GM21423 (cell line): ENCODE data around the gene HHAT.

Source experiments
- ATAC-seq: cut with Tn5 transposase; IDR thresholded peaks from one replicate; pipeline ENCODE4 v1.9.1; 2021; ENCODE audit warnings: mild to moderate bottlenecking, moderate library complexity; ENCODE audit not compliant: unreplicated experiment

Gene HHAT

DNA sequence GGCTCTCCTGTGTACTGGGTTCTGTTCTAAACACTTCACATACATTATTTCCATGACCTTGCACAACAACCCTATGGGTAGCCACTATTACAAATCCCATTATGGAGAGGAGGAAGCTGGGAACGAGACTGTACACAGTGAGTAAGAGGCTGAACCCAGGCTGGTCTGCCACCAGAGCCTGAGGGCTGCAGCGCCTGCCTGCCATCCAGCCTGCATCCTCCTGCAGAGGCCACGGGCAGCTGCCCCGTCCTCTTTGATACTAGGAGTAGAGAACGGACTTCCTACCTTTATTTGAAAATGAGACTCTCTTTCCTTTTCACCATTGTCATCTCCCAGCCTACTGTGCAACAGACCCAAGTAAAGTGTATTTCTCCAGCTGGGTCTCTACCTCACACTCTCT lies 370.0 kb downstream of the HHAT start:
- no peak for ATAC-seq

DNA sequence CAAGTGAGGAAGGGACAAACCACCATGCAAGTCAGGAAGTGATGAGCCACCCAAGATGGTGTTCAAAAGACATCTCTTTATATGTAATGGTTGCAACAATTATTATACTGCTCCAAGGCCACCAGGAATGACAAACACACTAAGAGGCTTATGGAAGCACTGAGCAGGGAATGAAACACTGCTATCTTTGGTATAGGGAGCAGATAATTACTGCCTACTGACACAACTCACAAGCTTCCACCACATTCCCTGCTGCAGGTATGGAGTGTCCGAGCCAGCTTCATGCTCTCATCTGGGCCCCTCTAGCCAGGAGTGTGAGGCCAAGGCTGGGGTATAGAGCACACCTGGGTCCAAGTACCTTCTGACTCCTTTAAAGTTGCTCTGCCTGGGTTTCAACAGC lies 371.4 kb downstream of the HHAT start:
- ATAC-seq = no peak

DNA sequence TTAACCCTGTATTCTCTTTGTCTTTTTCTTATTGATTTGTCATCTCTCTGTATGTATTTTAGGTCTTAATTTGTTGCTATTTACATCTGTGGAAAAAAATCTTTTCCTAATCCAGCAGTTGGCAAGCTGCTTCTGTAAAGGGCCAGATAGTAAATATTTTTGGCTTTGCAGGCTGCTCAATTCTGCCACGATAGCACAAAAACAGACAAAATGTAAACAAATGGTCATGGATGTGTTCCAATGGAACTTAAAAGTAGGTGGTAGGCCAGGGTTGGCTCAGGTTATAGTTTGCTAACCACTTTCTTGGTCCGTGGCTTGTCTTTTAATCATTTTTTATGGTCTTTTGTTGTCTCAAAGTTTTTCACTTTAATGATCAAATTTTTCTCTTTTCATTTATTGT lies 371.8 kb downstream of the HHAT start:
- no peak for ATAC-seq

DNA sequence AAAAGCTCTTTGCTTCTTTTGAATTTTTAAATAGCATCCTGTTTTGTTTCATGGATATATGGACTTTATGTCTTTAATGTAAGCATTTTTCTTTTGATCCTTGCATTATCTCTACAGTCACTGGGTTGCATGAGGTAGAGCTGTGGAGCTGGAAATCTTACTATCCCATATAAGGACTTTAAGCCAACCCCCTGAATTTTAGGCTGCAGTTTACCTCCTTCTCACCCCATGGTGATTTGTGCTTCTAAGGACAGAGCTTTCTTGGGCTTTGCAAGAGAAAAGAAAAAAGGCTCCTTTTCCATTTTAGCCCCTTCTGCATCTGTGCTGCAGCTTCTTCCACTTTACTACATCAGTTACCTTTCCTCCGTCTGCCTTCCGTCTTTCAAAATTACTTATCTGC lies 373.8 kb downstream of the HHAT start:
- no peak for ATAC-seq

DNA sequence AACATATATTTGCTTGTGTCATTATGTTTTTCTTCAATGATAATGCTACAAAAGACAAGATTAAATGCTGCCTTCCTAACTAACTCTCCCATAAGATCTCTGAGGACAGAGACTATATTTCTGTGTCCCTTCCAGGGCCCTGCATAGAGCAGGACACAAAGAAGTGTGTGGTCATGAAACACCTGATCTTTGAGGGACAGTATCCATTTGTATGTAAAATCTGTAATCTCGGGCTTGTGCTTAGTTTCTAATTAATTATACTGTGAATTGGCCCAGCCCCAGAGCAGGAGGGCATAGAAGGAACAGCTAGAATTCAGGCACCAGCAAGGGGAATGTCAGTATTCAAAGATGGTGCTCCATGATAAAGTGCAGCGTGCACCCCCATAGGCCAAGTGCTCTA lies 374.9 kb downstream of the HHAT start:
- ATAC-seq = no peak

DNA sequence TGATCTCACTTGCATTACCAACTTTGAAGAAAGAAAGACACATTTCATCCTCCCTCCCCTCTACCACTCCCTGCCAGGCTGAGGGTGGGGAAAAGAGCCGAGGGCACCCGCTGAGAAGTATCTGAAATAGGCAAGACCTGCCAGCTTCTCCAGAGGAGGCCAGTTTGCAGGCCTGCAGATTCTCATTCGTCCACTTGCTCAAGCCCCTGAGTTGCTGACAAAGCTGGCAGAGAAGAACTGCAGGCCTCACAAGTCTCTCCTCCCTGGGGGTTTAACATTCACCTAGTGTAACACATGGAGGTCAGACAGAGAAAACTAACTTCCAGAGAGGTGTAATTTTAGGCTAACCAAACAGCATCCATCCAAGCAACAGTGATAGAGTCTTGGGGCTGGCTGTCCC lies 376.4 kb downstream of the HHAT start:
- ATAC-seq = no peak

DNA sequence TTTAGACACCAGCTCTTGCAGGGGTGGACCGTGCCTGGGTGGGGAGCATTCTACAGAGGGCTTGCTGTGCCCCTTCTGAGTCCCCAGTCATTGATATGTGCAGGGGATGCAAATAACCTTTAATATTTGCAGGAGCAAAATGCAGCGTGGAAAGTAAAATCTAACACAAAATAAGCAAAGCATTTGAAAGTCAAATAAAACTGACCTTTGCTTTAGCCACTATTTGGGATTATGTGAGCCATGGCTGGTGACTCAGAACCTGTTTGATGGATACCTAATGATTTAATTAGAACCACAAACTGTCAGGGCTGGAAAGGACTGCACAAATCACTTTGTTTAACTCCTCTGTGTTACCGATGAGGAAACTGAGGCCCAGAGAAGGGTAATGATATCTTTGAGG lies 377.5 kb downstream of the HHAT start:
- no peak for ATAC-seq

DNA sequence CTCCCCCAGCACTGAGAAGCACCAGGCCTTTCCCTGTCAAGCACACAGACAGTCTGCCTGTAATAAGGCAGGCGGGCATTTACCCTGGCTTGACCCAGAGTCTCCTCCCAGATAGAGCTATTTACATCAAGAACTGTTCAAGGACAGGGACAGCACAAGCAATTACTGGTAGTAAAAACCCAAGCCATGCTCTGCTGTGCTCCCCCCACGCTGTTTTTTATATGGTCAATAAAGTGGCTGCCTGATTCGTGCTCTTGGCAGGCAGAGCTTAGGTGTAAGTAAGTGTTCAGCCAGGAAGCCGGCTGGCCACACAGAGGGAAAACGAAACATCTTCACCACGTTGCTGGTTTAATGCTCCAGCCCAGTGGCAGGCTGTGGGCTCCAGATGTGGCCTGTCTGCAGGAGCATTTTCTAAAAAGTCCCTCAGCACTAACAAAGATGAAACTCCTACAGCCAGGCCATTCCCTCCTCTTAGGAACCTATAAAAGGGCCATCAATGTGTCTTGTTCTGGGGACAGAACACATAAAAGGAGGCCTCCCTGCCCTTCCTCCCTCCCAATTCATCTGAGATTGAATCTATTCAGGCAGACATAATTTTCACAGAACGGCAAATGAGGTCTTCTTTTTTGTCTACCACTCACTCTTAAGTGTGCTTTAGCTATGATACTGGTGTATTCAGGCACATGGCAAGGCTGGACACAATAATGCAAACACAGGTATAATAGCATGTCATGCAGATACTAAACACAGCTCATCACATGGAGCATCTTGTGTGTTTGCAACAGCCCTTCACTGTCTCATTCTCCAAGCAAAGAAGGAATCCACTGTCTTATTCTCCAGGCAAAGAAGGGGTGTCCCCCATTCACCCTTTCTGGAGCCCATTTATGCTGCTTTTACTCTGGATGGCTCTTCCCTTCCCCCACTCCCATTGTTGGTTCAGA lies 378.9 kb downstream of the HHAT start:
- no peak for ATAC-seq

DNA sequence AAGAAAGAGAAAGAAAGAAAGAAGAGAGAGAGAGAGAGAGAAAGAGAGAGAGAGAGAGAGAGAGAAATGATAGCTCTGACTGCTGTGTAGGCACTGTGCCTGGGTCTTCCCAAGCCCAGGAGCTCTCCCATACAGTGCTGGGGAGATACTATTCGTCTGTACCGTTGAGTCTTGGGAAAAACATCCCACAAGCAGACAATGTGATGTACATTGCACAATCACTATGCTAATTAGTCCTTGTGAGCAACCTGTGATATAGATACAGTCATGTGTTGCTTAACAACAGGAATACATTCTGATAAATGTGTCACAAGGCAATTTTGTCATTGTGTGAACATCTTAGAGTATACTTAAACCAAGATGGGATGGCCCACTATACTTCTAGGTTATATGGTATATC lies 381.0 kb downstream of the HHAT start:
- ATAC-seq = no peak

DNA sequence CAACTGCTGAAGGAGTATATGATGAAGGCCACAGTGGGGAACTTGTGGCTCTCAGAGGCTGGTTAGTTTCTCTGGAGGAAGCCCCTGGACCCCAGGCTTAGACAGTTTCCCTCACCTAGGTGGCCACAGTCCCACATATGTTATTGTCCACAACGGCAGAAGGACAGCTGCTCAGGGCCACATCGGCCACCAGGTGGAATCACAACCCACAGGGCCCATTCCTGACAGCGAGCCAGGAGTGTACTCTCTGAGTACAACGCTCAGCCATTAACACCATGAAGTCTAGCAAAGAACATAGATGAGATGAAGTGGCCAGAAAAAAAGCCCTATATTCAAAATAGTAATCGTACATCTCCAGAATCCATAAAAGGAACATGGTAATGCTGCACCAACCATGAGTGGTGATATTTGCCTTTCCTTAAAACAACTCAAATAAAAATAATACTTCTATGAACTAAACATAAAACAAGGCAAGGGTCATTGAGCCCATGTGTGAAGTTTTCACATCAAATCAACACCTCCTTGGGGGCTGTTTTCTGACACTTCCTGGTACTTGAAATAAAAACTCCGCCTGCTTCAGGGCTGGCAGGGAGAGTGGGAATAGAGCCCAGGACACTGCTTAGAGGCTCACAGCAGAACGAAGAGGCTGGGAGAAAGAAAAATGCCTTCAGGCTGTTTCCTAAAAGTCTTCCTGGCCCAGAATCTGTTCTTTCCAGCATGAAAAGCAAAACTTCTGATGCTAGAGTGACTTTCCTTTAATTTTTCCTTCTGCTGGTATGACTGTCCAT lies 383.3 kb downstream of the HHAT start:
- ATAC-seq = no peak

DNA sequence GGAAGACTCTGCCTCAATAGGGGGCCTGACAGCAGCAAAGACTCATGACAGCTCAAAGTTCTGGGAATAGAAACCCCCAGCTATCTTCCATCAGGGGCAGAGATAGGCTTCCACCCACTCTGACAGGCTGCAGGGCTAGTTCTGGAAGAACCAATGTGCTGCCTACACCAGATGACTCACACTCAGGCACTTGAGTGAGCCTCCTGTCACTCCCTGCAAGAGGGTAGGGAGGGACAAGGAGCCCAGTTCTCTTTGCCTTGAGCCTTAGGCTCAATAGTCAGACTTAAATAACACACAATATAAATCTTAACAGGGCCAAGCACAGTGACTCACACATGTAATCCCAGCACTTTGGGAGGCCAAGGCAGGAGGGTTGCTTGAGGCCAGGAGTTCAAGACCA lies 386.4 kb downstream of the HHAT start:
- ATAC-seq = no peak

DNA sequence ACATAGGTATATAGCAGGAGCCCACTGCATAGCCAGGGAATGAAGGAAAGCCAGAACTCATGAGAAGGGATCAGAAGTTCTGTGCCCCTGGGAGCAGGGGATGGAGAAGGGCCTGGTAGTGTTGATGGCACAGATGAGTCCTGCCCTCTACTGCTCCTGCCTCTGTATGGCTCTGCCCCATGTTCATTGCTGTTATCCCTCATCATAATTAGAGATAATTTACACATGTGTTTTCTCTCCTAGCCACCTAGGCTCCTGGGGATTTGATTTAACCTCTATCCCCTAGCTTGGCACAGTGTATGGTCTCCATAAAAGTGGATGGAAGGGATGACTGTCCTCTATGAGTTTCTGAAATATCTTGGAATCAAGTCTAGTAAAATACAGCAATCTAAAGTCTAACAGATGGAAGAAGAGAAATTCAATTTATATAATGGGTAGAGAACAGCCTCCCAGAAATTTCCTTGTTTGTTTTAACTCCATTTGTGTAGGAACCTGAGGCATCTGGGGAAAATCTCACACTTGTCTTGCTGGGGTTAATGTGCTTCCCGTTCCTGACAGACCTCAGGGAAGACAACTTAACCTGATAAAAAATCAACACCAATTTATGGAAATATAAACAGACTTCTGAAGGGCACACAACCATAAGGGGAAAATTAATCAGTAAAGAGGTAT lies 393.8 kb downstream of the HHAT start:
- ATAC-seq = no peak

DNA sequence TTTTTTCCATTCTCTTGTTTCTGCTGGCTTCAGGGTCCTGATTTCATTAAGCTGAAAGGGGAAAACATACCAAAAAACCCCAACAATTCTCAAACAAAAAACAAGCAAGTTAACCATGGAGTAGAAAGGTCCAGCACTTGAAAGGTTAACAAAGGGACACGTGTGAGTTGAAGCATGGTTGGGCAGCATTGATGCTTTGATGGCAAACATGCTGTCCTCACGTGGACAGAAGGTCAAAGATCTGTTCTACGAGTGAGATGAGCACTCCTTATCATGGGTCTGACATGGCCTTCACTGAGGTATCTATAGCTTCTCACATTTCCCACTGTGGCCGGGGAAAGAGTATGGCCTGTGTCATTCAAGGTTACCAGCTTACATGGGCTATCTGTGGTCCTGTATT lies 394.9 kb downstream of the HHAT start:
- no peak for ATAC-seq

DNA sequence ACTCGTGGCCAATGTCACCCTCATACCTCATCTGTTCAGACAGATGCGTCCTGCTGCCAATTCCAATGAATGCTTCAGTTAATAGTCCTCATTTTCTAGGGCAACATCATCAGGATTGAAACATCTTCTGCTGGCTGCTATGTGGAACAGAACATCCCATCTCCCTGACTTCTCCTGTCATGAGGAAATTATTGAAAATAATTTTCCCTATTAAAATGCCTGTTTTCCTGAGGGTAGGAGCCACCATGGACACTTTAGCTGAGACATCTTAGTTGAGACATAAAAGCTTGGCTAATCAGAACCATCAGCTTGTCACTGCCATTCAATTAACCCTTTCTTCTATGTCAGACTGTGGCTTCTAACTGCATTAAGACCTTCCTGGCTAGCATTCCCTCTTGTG lies 396.1 kb downstream of the HHAT start:
- no peak for ATAC-seq
